GM21423 (cell line): Measurements from ENCODE around the gene HRK.
"Not testable (repeated sequence)": the region's sequence is repeated elsewhere in the genome, so short reads cannot be mapped to it uniquely, and the experiment has no call there.

ENCODE experiments used
- ATAC-seq: cut with Tn5 transposase; IDR thresholded peaks from one replicate; pipeline ENCODE4 v1.9.1; 2021; ENCODE audit warnings: mild to moderate bottlenecking, moderate library complexity; ENCODE audit not compliant: unreplicated experiment

Gene HRK

DNA sequence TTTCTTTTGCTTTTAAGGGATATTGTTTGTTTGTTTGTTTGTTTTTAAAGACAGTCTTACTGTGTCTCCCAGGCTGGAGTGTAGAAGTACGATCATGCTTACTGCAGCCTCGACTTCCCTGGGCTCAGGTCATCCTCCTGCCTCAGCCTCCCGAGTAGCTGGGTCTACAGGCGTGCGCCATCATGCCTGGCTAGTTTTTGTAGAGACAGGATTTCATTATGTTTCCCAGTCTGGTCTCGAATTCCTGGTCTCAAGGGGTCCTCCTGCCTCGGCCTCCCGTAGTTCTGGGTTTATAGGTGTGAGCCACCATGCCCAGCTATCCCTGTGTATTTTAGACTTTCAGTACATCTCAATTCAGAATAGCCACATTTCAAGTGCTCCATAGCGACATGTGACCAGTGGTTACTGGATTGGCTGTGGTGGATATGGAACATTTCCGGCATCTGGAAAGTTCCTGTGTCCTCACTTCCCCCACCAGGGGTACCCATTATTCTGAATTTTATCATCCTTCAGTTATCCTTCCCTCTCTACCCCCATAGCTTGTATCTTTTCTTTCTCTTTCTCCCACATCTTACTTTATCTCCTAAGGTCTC is 61.1 kb downstream of the HRK start:
- no peak for ATAC-seq

DNA sequence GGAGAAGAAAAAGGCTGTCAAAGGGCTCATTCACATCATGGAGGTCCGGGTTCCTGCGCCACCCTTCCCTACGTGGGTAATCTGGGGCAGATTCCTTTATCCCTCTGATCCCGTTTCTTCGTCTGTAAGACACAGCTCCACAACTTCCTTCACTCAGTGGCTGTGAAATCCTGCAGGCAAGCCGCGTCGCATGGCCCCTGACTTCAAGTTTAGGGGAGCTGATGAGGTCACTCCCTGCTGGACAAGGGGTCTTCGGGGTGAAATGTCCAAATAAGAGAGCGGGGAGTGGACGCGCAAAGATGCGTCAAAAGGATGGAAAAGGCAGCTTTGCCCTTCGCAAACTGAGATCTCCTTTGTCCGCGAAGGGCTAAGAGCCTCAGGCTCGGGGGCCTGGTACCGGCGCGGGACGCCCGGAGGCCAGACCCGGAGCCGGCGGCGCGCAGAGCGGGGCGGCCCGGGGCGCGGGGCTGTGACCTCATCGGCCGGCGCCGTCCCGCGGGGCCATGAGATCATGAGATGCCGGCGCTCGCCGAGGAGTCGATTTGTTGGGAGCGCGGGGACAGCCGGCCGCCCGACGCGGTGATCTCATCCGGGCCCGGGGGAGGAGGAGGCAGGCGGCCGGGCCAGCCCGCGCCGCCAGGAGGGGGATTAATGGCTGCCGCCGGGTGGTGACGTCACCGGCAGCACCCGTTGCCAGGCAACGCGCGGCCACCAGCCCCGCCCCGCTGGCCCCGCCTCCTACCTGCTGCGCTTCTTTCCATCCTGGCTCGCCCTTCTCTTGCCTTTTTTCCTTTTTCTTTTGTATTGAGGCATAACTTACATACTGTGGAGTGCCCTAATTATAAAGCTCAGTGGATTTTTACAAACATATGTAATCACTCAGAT is 62.1 kb downstream of the HRK start:
- peak; percentile 82 for ATAC-seq

DNA sequence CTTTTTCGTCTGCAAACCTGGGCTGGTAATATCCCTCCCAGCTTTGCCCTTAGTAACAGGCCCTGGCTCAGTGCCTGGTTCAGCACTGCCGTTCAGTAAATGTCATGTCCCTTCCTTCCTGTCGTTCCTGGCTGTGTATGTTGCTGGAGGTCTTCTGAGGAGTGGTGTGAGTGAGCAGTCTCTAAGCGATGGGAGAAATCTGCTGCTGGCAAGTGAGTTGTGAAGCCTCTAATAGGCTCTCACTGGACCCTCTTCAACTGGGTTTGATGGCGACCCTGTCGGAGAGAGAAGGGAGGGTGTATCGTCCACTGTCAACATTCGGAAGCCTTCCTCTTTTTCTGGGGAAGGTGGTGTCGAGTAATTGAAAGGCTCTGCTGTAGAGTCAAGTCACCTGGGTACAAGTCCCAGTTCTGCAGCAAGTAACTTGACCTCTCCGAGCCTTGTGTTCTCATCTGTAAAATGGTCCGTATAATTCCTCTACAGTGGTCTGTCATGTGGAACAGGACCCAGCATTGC is 62.8 kb downstream of the HRK start:
- peak; percentile 17 for ATAC-seq

DNA sequence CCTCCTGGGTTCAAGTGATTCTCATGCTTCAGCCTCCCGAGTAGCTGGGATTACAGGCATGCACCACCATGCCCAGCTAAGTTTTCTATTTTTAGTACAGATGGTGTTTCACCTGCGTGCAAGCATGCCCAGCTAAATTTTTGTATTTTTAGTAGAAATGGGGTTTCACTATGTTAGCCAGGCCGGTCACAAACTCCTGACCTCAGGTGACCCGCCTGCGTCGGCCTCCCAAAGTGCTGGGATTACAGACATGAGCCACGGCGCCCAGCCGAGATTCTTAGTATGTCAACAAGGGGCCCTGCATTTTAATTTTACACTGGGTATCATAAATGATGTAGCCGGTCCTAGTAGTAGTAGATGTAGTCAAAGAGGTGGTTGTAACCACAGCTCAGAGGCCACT is 66.5 kb downstream of the HRK start:
- not testable (repeated sequence) for ATAC-seq

DNA sequence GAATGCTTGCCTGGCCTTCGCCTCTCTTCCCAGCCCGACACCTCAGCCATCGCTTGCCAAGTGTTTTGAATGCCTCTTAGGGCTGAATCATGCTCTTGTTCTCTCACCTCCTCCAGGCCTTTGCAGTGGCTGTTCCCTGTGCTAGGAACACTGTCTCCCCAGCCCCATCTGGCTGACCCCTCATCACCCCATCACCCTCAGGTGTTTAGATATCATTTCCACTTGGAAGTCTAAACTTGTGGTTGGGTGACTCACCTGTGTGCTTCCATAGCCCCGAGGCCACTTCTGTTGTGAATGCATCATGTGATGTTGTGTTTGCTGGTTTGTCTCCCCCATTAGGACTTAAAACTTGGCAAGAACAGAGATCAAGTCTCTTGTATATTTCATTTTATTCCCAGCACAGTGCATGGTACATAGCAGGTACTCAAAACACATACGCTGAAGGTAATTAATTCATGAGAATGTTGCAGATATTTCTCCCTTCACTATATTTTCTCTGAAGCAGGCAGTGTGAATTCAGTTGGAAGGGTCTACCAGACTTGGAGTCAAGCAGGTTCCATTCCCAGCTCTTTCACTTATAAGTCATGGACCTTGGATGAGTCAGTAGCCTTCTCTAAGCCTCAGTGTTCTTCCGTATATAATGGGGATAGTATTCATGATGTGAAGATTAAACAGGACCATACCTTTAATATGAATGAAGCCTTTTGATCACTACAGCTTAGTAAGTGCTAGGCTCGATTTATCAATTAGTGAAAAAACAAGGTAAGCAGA is 67.8 kb downstream of the HRK start:
- no peak for ATAC-seq

DNA sequence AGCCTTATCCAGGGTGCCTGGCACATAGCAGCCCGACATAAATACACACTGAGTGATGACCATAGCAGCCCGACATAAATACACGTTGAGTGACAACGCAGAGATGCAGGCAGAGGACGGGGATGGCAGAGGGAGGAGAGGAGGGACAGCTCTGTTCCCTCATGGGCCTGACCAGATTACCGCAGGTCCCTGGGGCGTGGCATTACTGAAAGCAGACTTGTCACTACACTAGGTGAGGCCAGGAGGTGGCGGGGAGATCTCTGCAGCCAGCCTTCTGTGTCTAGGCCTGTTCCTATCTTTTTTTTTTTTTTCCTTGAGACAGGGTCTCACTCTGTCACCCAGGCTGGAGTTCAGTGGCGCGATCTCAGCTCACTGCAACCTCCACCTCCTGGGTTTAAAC is 69.0 kb downstream of the HRK start:
- no peak for ATAC-seq

DNA sequence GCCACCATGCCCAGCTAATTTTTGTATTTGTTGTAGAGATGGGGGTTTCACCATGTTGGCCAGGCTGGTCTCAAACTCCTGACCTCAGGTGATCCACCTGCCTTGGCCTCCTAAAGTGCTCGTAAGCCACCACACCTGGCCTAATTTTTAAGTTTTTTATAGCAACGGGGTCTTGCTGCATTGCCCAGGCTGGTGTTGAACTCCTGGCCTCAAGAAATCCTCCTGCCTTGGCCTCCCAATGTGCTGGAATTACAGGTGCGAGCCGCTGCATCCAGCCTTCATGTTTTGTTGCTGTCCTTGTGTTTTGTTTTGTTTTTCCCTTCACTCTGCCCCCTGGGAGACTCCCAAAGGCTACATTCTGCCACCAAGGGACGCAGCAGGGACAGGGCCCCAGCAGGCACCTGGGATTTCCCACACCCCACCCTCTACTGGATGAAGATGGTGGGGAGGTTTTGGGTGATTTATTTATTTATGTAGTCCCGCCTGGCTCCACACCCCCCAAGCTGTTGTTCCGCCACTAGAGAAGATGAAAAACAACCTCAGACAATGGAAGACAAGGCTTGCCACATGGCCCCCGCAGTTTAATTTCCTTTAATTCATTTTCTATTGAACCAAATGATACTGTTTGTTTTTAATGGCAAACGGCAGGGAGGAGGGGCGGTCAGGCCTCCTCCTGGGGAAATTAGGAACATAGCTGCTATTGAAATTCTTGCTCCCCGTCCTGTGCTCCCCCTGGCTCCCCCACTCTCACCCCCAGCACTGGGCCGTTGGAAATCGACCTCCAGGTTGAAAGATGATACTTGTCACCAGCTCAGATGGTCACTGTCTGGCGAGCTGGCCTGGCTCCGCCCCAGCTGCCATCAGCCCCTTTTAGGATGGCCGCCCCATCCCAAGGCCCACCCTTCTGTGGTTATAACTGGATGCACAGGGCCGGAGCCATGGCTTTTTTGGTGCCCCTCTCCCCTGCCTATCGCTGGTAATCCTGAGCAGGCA is 72.8 kb downstream of the HRK start:
- no peak for ATAC-seq

DNA sequence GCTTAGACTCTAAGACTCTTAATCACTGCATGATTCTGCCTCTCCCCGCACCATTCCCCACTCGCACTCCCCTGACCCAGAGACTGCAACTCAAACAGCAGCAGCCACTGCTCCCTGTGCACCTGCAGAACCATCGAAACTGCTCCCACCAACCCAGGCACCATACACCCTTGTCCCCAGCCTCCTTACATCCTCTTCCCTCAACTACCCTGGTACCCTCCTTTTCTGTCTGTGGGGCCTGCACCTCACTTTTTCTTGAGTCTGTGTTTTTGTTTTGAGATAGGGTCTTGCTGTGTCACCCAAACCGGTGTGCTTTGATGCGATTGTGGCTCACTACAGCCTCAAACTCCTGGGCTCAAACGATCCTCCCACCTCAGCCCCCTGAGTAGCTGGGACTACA is 73.7 kb downstream of the HRK start:
- no peak for ATAC-seq

DNA sequence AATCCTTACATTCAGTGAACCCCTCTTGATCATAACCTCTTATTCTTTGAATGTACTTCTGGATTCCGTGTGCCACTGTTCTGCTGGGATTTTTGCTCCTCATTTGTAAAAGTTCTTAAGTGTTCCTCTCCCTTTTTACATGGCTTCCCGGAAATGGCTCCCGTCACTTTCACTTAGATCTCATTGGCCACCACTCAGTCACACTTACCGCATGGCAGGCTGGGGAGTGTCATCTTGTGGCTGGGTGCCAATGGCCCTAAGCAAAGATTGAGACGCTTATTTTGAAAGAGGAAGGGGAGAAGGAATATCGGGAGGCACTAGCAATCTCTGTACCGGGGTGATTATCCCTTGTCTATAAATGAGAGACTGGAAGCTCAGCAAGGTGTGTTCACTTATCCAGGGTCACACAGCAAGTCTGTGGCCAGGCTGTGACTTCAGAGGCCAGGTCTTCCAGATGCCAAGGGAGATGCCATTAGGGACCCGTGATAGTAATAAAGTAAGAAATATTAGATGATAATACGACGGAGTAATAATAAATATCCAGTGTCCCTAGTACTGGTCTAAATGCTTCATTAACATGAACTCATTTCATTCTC is 74.3 kb downstream of the HRK start:
- no peak for ATAC-seq
